IMR-90 (cell line): ENCODE measurements around the gene PDCL3. TPM values are rescaled to one million over a fixed set of nuclear protein-coding genes. Genes with fewer than 3 reads are reported as not detected.

Source experiments
- ATAC-seq: fragments of 200-7000 bp; cut with Tn5 transposase; 2 replicates; pipeline ENCODE4 v1.9.1; 2020; ENCODE audit warnings: low read depth, mild to moderate bottlenecking, moderate library complexity
- BruUV-seq: library from RNA; stranded (reverse); fragments of 400-500 nt; replicated peaks from 2 replicates; lab custom pipeline; 2021; lab: Mats Ljungman, UMichigan
- CTCF ChIA-PET: fragments of 300-600 bp; formaldehyde crosslinking; extraction: SDS; loops from one replicate; lab custom pipeline; 2021; ENCODE audit warnings: antibody characterized with exemption; lab: Yijun Ruan, JAX
- POLR2A ChIA-PET: fragments of 300-600 bp; sonication (Branson Sonifier 250); formaldehyde crosslinking; loops from one replicate; lab custom pipeline; 2022; ENCODE audit warnings: antibody characterized with exemption; ENCODE audit not compliant: unreplicated experiment; lab: Charles Lee
- DNase-seq: peaks from one replicate; pipeline ENCODE4 v3.0.0; 2013
- H2AFZ ChIP-seq: replicated peaks from 2 replicates; pipeline ENCODE3; 2013; ENCODE audit warnings: low read length, mild to moderate bottlenecking; ENCODE audit not compliant: poor library complexity
- H2AK5ac ChIP-seq: 2 replicates; pipeline ENCODE4 v1.6.1; 2013; ENCODE audit warnings: low read depth, low read length, inconsistent platforms
- H2AK9ac ChIP-seq: replicated peaks from 2 replicates; pipeline ENCODE3; 2013; ENCODE audit warnings: mild to moderate bottlenecking, low read depth, low read length, moderate library complexity; ENCODE audit not compliant: poor library complexity
- H2BK120ac ChIP-seq: 2 replicates; pipeline ENCODE4 v1.6.1; 2013; ENCODE audit warnings: low read depth, low read length, inconsistent platforms
- H2BK15ac ChIP-seq: 3 replicates; pipeline ENCODE4 v1.6.1; 2013; ENCODE audit warnings: low read depth, low read length, inconsistent platforms
- H2BK20ac ChIP-seq: 2 replicates; pipeline ENCODE4 v1.6.1; 2013; ENCODE audit warnings: low read depth, mild to moderate bottlenecking, inconsistent platforms, low read length, moderate library complexity
- H2BK5ac ChIP-seq: 2 replicates; pipeline ENCODE4 v1.6.1; 2013; ENCODE audit warnings: mild to moderate bottlenecking, low read depth, low read length, inconsistent platforms; ENCODE audit not compliant: poor library complexity, severe bottlenecking
- H3K14ac ChIP-seq: replicated peaks from 2 replicates; pipeline ENCODE4 v1.6.1; 2013; ENCODE audit warnings: low read depth, low read length, inconsistent platforms
- H3K18ac ChIP-seq: 2 replicates; pipeline ENCODE4 v1.6.1; 2013; ENCODE audit warnings: low read depth, low read length, control low read depth
- H3K23ac ChIP-seq: 2 replicates; pipeline ENCODE4 v1.6.1; 2013; ENCODE audit warnings: low read depth, low read length, inconsistent platforms
- H3K27ac ChIP-seq: 2 replicates; pipeline ENCODE4 v1.5.1; 2013; ENCODE audit warnings: mild to moderate bottlenecking, control low read depth, low read length; ENCODE audit not compliant: insufficient read depth
- H3K27me3 ChIP-seq: 2 replicates; pipeline ENCODE4 v1.6.1; 2013; ENCODE audit warnings: low read length; ENCODE audit not compliant: control insufficient read depth, insufficient read depth
- H3K36me3 ChIP-seq: 2 replicates; pipeline ENCODE4 v1.6.1; 2013; ENCODE audit warnings: low read length, mixed read lengths; ENCODE audit not compliant: control insufficient read depth, insufficient read depth
- H3K4ac ChIP-seq: 2 replicates; pipeline ENCODE4 v1.6.1; 2013; ENCODE audit warnings: low read depth, low read length, inconsistent platforms
- H3K4me1 ChIP-seq: 2 replicates; pipeline ENCODE4 v1.6.1; 2013; ENCODE audit warnings: low read length, mixed read lengths; ENCODE audit not compliant: control insufficient read depth, insufficient read depth
- H3K4me2 ChIP-seq: 2 replicates; pipeline ENCODE4 v1.6.1; 2013; ENCODE audit warnings: low read depth, mild to moderate bottlenecking, control low read depth, low read length, moderate library complexity
- H3K4me3 ChIP-seq: 2 replicates; pipeline ENCODE4 v1.5.1; 2013; ENCODE audit warnings: low read depth, mild to moderate bottlenecking, control low read depth, low read length, moderate library complexity; ENCODE audit not compliant: insufficient read depth
- H3K56ac ChIP-seq: 2 replicates; pipeline ENCODE4 v1.6.1; 2013; ENCODE audit warnings: low read length, inconsistent platforms; ENCODE audit not compliant: insufficient read depth; ENCODE audit errors: extremely low read depth
- H3K79me1 ChIP-seq, 2 experiments: 2 replicates each; pipeline ENCODE4 v1.6.1; 2013; ENCODE audit warnings: low read length in 2 of 2, inconsistent platforms in 1 of 2, low read depth in 1 of 2
- H3K9ac ChIP-seq: 2 replicates; pipeline ENCODE4 v1.6.1; 2013; ENCODE audit warnings: low read depth, low read length, control low read depth
- H3K9me1 ChIP-seq: 2 replicates; pipeline ENCODE4 v1.6.1; 2013; ENCODE audit warnings: low read length, inconsistent platforms; ENCODE audit not compliant: insufficient read depth
- H3K9me3 ChIP-seq: 2 replicates; pipeline ENCODE4 v1.6.1; 2013; ENCODE audit warnings: low read length; ENCODE audit not compliant: control insufficient read depth, insufficient read depth
- H4K20me1 ChIP-seq: 2 replicates; pipeline ENCODE4 v1.6.1; 2013; ENCODE audit warnings: low read length, inconsistent platforms; ENCODE audit not compliant: insufficient read depth
- H4K5ac ChIP-seq: 2 replicates; pipeline ENCODE4 v1.6.1; 2013; ENCODE audit warnings: mild to moderate bottlenecking, low read depth, low read length, control low read depth
- H4K8ac ChIP-seq, 2 experiments: 2 replicates each; pipeline ENCODE4 v1.6.1; 2013; ENCODE audit warnings: low read depth in 2 of 2, low read length in 2 of 2, control low read depth in 1 of 2, inconsistent platforms in 1 of 2
- H4K91ac ChIP-seq: 2 replicates; pipeline ENCODE4 v1.6.1; 2013; ENCODE audit warnings: low read depth, low read length, inconsistent platforms; ENCODE audit not compliant: insufficient read depth
- MAFK ChIP-seq: IDR thresholded peaks from 2 replicates; pipeline ENCODE4 v1.6.1; 2012; ENCODE audit warnings: low read depth, low read length, improper control_type of control experiment
- POLR2A ChIP-seq: IDR thresholded peaks from 2 replicates; pipeline ENCODE4 v1.6.1; 2012; ENCODE audit warnings: mild to moderate bottlenecking, low read depth, low read length
- RCOR1 ChIP-seq: IDR thresholded peaks from 2 replicates; pipeline ENCODE4 v1.6.1; 2012; ENCODE audit warnings: mild to moderate bottlenecking, low read length, improper control_type of control experiment; ENCODE audit not compliant: insufficient replicate concordance
- RFX5 ChIP-seq: IDR thresholded peaks from 2 replicates; pipeline ENCODE4 v1.8.0; 2012; ENCODE audit warnings: low read depth, mild to moderate bottlenecking, low read length, moderate library complexity
- WGBS, 2 experiments: methylation state at CpG; one replicate each; pipeline versions ENCODE4 v1.1.5 to v1.1.7; 2013; ENCODE audit warnings: missing lambda C conversion rate in 2 of 2; ENCODE audit not compliant: insufficient read length in 1 of 2; ENCODE audit errors: extremely low coverage in 2 of 2; 5-methylcytosine and 5-hydroxymethylcytosine counted together
- dilution Hi-C: fragments of 300-500 bp; cut with HindIII; formaldehyde crosslinking; loops from one replicate; pipeline ENCODE4 v1.14.3; 2018; ENCODE audit warnings: low sequenced_read_pairs; ENCODE audit not compliant: unreplicated experiment
- in situ Hi-C: fragments of 300-500 bp; cut with MboI; formaldehyde crosslinking; loops from 3 replicates; pipeline ENCODE4 v1.14.3; 2019; ENCODE audit warnings: low sequenced_read_pairs, inconsistent platforms, mixed read lengths
- intact Hi-C: fragments of 100-400 bp; cut with micrococcal nuclease; formaldehyde crosslinking; loops from 2 replicates; pipeline ENCODE4 v1.10.0; 2022
- polyA plus RNA-seq, 3 experiments: library from polyadenylated mRNA; depleted of rRNA; stranded (reverse); fragments of >200 nt; gene quantifications; 2 replicates each; pipeline ENCODE4 v1.2.3, GENCODE V29; 2012; ENCODE audit warnings: low replicate concordance in 1 of 3
- total RNA-seq: library from RNA; depleted of rRNA; stranded (reverse); fragments of >200 nt; gene quantifications from 2 replicates; pipeline ENCODE4 v1.2.3, GENCODE V29; 2012
- TF ChIP-seq, protein P1 (sequence below): fragments of 150-350 bp; IDR thresholded peaks from 2 replicates; pipeline ENCODE4 v1.6.1; 2017; ENCODE audit warnings: mild to moderate bottlenecking, antibody characterized with exemption, low read length, low read depth
- TF ChIP-seq, protein P2 (sequence below): fragments of 150-350 bp; IDR thresholded peaks from 2 replicates; pipeline ENCODE4 v1.6.1; 2016; ENCODE audit warnings: low read depth, mild to moderate bottlenecking, low read length, moderate library complexity, borderline replicate concordance

Gene PDCL3
- total and polyA plus RNA-seq, 2 of the 4 experiments (the other 2 are of a cell fraction): 9.5 to 26.4 TPM

DNA sequence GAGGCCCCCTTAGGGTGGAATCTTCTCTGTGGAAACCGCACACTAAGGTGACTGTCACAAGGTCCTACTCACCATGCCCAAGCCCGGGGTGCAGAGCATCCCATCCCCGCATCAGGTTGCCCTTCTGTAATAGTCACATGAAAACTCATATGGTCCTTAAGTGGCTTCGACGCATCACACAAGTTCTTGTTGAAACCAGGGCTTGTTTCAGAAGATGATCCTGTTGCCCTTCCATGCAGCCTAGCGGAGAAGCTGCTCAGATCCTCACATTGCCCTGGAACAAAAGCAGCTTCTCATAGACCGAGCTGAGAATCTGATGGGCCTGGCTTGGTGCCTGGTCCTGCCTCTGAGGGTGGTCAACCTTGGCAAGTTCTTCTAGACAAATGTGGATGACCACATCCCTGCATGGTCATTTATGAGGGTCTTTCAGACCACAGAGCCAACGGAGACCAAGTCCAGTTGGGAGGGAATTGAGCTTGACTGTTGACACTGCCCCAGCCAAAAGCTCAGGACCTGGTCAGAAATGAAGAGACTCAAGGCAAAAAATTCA, 54.1 kb downstream of the PDCL3 start:
- intact Hi-C loops: no loop called here

More for the DNA sequence above, 54.1 kb downstream of the PDCL3 start:
- no peaks in the 10 kb centered on the region; the same call in 1 of the 2 replicates for H3K9me3 ChIP-seq
- H3K56ac ChIP-seq: no peak overlapping the region
- CTCF ChIA-PET: no interaction called here
- H2AK5ac ChIP-seq: no peak overlapping the region
- no peak overlapping the region for H2BK120ac ChIP-seq
- H3K4me3 ChIP-seq: no peak overlapping the region
- H3K79me1 ChIP-seq: no peaks in the 10 kb centered on the region
- H2AK9ac ChIP-seq: no peak overlapping the region
- no peaks in the 10 kb centered on the region for H4K20me1 ChIP-seq
- ATAC-seq: no peak
- 74% methylated on average over 5 of the region's 8 CpGs; no CpG with 5 or more reads in 1 of the 2 experiments for WGBS, 2 experiments
- H3K27me3 ChIP-seq: peaks cover 35% of the 10 kb centered on the region
- no peak overlapping the region for H2AFZ ChIP-seq
- H4K5ac ChIP-seq: no peak overlapping the region
- no peak overlapping the region for H3K27ac ChIP-seq
- no peaks in the 10 kb centered on the region for H3K4me1 ChIP-seq
- TF ChIP-seq MAFK (no peak), RFX5 (no peak), POLR2A (no peak), RCOR1 (no peak)
- TF ChIP-seq, protein P1, sequence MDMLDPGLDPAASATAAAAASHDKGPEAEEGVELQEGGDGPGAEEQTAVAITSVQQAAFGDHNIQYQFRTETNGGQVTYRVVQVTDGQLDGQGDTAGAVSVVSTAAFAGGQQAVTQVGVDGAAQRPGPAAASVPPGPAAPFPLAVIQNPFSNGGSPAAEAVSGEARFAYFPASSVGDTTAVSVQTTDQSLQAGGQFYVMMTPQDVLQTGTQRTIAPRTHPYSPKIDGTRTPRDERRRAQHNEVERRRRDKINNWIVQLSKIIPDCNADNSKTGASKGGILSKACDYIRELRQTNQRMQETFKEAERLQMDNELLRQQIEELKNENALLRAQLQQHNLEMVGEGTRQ: no peak
- TF ChIP-seq, protein P2, sequence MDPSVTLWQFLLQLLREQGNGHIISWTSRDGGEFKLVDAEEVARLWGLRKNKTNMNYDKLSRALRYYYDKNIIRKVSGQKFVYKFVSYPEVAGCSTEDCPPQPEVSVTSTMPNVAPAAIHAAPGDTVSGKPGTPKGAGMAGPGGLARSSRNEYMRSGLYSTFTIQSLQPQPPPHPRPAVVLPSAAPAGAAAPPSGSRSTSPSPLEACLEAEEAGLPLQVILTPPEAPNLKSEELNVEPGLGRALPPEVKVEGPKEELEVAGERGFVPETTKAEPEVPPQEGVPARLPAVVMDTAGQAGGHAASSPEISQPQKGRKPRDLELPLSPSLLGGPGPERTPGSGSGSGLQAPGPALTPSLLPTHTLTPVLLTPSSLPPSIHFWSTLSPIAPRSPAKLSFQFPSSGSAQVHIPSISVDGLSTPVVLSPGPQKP: no peak
- in situ Hi-C loops: loop anchor here (25.0 kb wide), 2 partner anchors 195 to 595 kb away; partner anchors contain the start of gene NPAS2
- H3K9ac ChIP-seq: no peak overlapping the region
- 0 out of 2 replicates have a peak, but pooled peaks cover 2% of the 10 kb centered on the region for H3K9me1 ChIP-seq
- no peak overlapping the region for H3K4ac ChIP-seq
- POLR2A ChIA-PET: no interaction called here
- no peaks in the 10 kb centered on the region for H3K36me3 ChIP-seq
- no peak overlapping the region for H3K18ac ChIP-seq
- no peak overlapping the region for H3K14ac ChIP-seq
- no peak overlapping the region for H2BK5ac ChIP-seq
- no peak overlapping the region for H3K23ac ChIP-seq
- no peak overlapping the region for H4K8ac ChIP-seq
- dilution Hi-C loops: no loop called here
- no peak overlapping the region for H2BK15ac ChIP-seq
- no peak overlapping the region for H3K4me2 ChIP-seq
- DNase-seq: no peak
- BruUV-seq: no TSS peak
- H4K91ac ChIP-seq: no peak overlapping the region
- H2BK20ac ChIP-seq: no peak overlapping the region
